ENCODE data around the gene LENG9.

LENG9 gene

GRCh38 chr19:54421169-54421516, 42.4 kb downstream of the LENG9 start:
- Histone ChIP-seq H3K18ac (ENCODE audit: low read length) (peak overlapping the region; percentile 97), H3K79me1 (ENCODE audit: low read depth, low read length) (peaks cover 33% of the 10 kb centered on the region), H3K14ac (ENCODE audit: low read length) (no peak overlapping the region), H2BK5ac (ENCODE audit: low read length) (peak overlapping the region; percentile 100), H3K4me2 (ENCODE audit: insufficient read depth, low read length, poor library complexity, severe bottlenecking) (peak overlapping the region; percentile 85), H3K27me3 (ENCODE audit: control insufficient read depth in 3 of 3, insufficient read depth in 3 of 3, low read depth in 1 of 3, low read length in 3 of 3) (no peaks in the 10 kb centered on the region), H2AK5ac (ENCODE audit: low read depth, low read length) (peak overlapping the region; percentile 99), H2BK15ac (ENCODE audit: low read length) (peak overlapping the region; percentile 95), H3K9me3 (replicated peaks in 1 of 2; ENCODE audit: control insufficient read depth in 2 of 2, insufficient read depth in 1 of 2, low read depth in 1 of 2, low read length in 2 of 2) (peaks cover 0 to 2% of the 10 kb centered on the region in 2 donors), H3K23ac (ENCODE audit: low read depth, low read length, poor library complexity) (peak overlapping the region; percentile 25), H2BK12ac (ENCODE audit: low read length) (peak overlapping the region; percentile 98), H3K27ac (replicated peaks; ENCODE audit: low read length) (peak overlapping the region; percentile 98), H2BK120ac (ENCODE audit: low read depth, low read length) (peak overlapping the region; percentile 99), H3K4me1 (ENCODE audit: control insufficient read depth in 2 of 2, insufficient read depth in 1 of 2, low read depth in 1 of 2, low read length in 2 of 2) (peaks cover 45 to 53% of the 10 kb centered on the region in 2 donors), H2AFZ (ENCODE audit: low read length) (peak overlapping the region; percentile 72), H3K4ac (ENCODE audit: low read length) (peak overlapping the region; percentile 29), H3K4me3 (ENCODE audit: low read length in 2 of 2) (peak overlapping the region in 1 of 2 donors; percentile 54), H3K36me3 (replicated peaks in 1 of 2; ENCODE audit: control insufficient read depth in 2 of 2, insufficient read depth in 2 of 2, low read length in 2 of 2) (peaks cover 35 to 50% of the 10 kb centered on the region in 2 donors), H4K91ac (ENCODE audit: low read depth, low read length, poor library complexity) (peak overlapping the region; percentile 86), H3K9ac (ENCODE audit: low read depth, low read length, poor library complexity) (peak overlapping the region; percentile 45), H4K8ac (ENCODE audit: low read depth, low read length) (no peak overlapping the region)
- no peak for DNase-seq (ENCODE audit: low spot score)
- WGBS, 2 donors (ENCODE audit: extremely low coverage in 2 of 2, insufficient read length in 2 of 2, insufficient replicate concordance in 1 of 2): no CpG with 5 or more reads among the region's 9 CpGs

- Histone ChIP-seq H3K36me3 (replicated peaks in 1 of 2; ENCODE audit: control insufficient read depth in 2 of 2, insufficient read depth in 2 of 2, low read length in 2 of 2) (peaks cover 31 to 46% of the 10 kb centered on the region in 2 donors), H2AFZ (ENCODE audit: low read length) (peak overlapping the region; percentile 72), H3K9ac (ENCODE audit: low read depth, low read length, poor library complexity) (peak overlapping the region; percentile 85), H3K9me3 (replicated peaks in 1 of 2; ENCODE audit: control insufficient read depth in 2 of 2, insufficient read depth in 1 of 2, low read depth in 1 of 2, low read length in 2 of 2) (peaks cover 0 to 2% of the 10 kb centered on the region in 2 donors), H3K27me3 (ENCODE audit: control insufficient read depth in 3 of 3, insufficient read depth in 3 of 3, low read depth in 1 of 3, low read length in 3 of 3) (no peaks in the 10 kb centered on the region), H3K23ac (ENCODE audit: low read depth, low read length, poor library complexity) (no peak overlapping the region), H2BK120ac (ENCODE audit: low read depth, low read length) (peak overlapping the region; percentile 95), H3K4me1 (ENCODE audit: control insufficient read depth in 2 of 2, insufficient read depth in 1 of 2, low read depth in 1 of 2, low read length in 2 of 2) (peaks cover 42 to 53% of the 10 kb centered on the region in 2 donors), H3K18ac (ENCODE audit: low read length) (peak overlapping the region; percentile 99), H4K91ac (ENCODE audit: low read depth, low read length, poor library complexity) (peak overlapping the region; percentile 100), H3K4me2 (ENCODE audit: insufficient read depth, low read length, poor library complexity, severe bottlenecking) (peak overlapping the region; percentile 85), H2BK15ac (ENCODE audit: low read length) (no peak overlapping the region), H2AK5ac (ENCODE audit: low read depth, low read length) (peak overlapping the region; percentile 98), H3K4ac (ENCODE audit: low read length) (peak overlapping the region; percentile 95), H3K27ac (replicated peaks; ENCODE audit: low read length) (peak overlapping the region; percentile 98), H3K79me1 (ENCODE audit: low read depth, low read length) (peaks cover 30% of the 10 kb centered on the region), H2BK12ac (ENCODE audit: low read length) (no peak overlapping the region), H3K14ac (ENCODE audit: low read length) (no peak overlapping the region), H3K4me3 (ENCODE audit: low read length in 2 of 2) (peak overlapping the region; percentile 20 to 28), H2BK5ac (ENCODE audit: low read length) (peak overlapping the region; percentile 100), H4K8ac (ENCODE audit: low read depth, low read length) (peak overlapping the region; percentile 100)
- WGBS, 2 donors (ENCODE audit: extremely low coverage in 2 of 2, insufficient read length in 2 of 2, insufficient replicate concordance in 1 of 2): no CpG with 5 or more reads among the region's 37 CpGs
- peak; percentile 95 for DNase-seq (ENCODE audit: low spot score)
These were observed 43.0 kb downstream of the LENG9 start for GRCh38 chr19:54420383-54421168.

- Histone ChIP-seq H3K79me1 (ENCODE audit: low read depth, low read length) (peaks cover 30% of the 10 kb centered on the region), H3K23ac (ENCODE audit: low read depth, low read length, poor library complexity) (no peak overlapping the region), H2AK5ac (ENCODE audit: low read depth, low read length) (peak overlapping the region; percentile 99), H3K4me1 (ENCODE audit: control insufficient read depth in 2 of 2, insufficient read depth in 1 of 2, low read depth in 1 of 2, low read length in 2 of 2) (peaks cover 42 to 53% of the 10 kb centered on the region in 2 donors), H3K4me2 (ENCODE audit: insufficient read depth, low read length, poor library complexity, severe bottlenecking) (no peak overlapping the region), H3K9ac (ENCODE audit: low read depth, low read length, poor library complexity) (no peak overlapping the region), H3K4ac (ENCODE audit: low read length) (no peak overlapping the region), H2BK5ac (ENCODE audit: low read length) (peak overlapping the region; percentile 67), H4K91ac (ENCODE audit: low read depth, low read length, poor library complexity) (no peak overlapping the region), H2BK12ac (ENCODE audit: low read length) (no peak overlapping the region), H2AFZ (ENCODE audit: low read length) (peak overlapping the region; percentile 72), H3K18ac (ENCODE audit: low read length) (peak overlapping the region; percentile 89), H2BK120ac (ENCODE audit: low read depth, low read length) (no peak overlapping the region), H3K27ac (replicated peaks; ENCODE audit: low read length) (peak overlapping the region; percentile 91), H3K14ac (ENCODE audit: low read length) (no peak overlapping the region), H2BK15ac (ENCODE audit: low read length) (no peak overlapping the region), H3K4me3 (ENCODE audit: low read length in 2 of 2) (peak overlapping the region in 1 of 2 donors; percentile 15), H3K36me3 (replicated peaks in 1 of 2; ENCODE audit: control insufficient read depth in 2 of 2, insufficient read depth in 2 of 2, low read length in 2 of 2) (peaks cover 31 to 43% of the 10 kb centered on the region in 2 donors), H3K9me3 (replicated peaks in 1 of 2; ENCODE audit: control insufficient read depth in 2 of 2, insufficient read depth in 1 of 2, low read depth in 1 of 2, low read length in 2 of 2) (peaks cover 0 to 2% of the 10 kb centered on the region in 2 donors), H4K8ac (ENCODE audit: low read depth, low read length) (peak overlapping the region; percentile 70), H3K27me3 (ENCODE audit: control insufficient read depth in 3 of 3, insufficient read depth in 3 of 3, low read depth in 1 of 3, low read length in 3 of 3) (no peaks in the 10 kb centered on the region)
- no CpG with 5 or more reads among the region's 10 CpGs for WGBS, 2 donors (ENCODE audit: extremely low coverage in 2 of 2, insufficient read length in 2 of 2, insufficient replicate concordance in 1 of 2)
- DNase-seq (ENCODE audit: low spot score): no peak
These were observed 43.6 kb downstream of the LENG9 start for GRCh38 chr19:54420068-54420382.
